Activated B cell treated with CpG ODN at 0.5 μM for 24 hours (primary cell): ENCODE results near the gene CNDP1. TPM values are rescaled to one million over a fixed set of nuclear protein-coding genes. Genes with fewer than 3 reads are reported as not detected.

ENCODE experiments used
- ATAC-seq: fragments of 200-7000 bp; cut with Tn5 transposase; one replicate; pipeline ENCODE4 v1.10.0; 2021; ENCODE audit warnings: low read depth, mild to moderate bottlenecking, moderate library complexity
- CTCF ChIA-PET: fragments of 350-600 bp; sonication (Branson Sonifier 250); formaldehyde crosslinking; loops from one replicate; lab custom pipeline; 2021; ENCODE audit warnings: antibody characterized with exemption; lab: Charles Lee
- POLR2A ChIA-PET: fragments of 350-600 bp; sonication (Branson Sonifier 250); formaldehyde crosslinking; loops from one replicate; lab custom pipeline; 2021; ENCODE audit warnings: antibody characterized with exemption; lab: Charles Lee
- DNase-seq: peaks from one replicate; pipeline ENCODE4 v3.0.0; 2022
- H3K27ac Mint-ChIP-seq: one replicate; pipeline ENCODE4 v1.8.0; 2020; ENCODE audit warnings: mixed read lengths
- H3K27me3 Mint-ChIP-seq: one replicate; pipeline ENCODE4 v1.8.0; 2021; ENCODE audit warnings: mixed read lengths
- H3K36me3 Mint-ChIP-seq: one replicate; pipeline ENCODE4 v1.8.0; 2021; ENCODE audit warnings: low read depth, mixed read lengths
- H3K4me1 Mint-ChIP-seq: one replicate; pipeline ENCODE4 v1.8.0; 2021; ENCODE audit warnings: mixed read lengths
- H3K4me3 Mint-ChIP-seq: one replicate; pipeline ENCODE4 v1.8.0; 2020; ENCODE audit warnings: mild to moderate bottlenecking, mixed read lengths
- H3K9me3 Mint-ChIP-seq: one replicate; pipeline ENCODE4 v1.8.0; 2020; ENCODE audit warnings: mixed read lengths
- intact Hi-C: fragments of 100-400 bp; cut with micrococcal nuclease; formaldehyde crosslinking; loops from one replicate; pipeline ENCODE4 v1.15.1; 2024
- total RNA-seq: library from RNA; stranded (reverse); gene quantifications from 2 replicates; pipeline ENCODE4 v1.2.3, GENCODE V29; 2022
- TF ChIP-seq, protein P1 (sequence below): fragments of 200-600 bp; IDR thresholded peaks from one replicate; pipeline ENCODE4 v1.8.0; 2022; ENCODE audit warnings: antibody characterized with exemption, mild to moderate bottlenecking

CNDP1 gene
- total RNA-seq, 1 donor from 2014 or later, result 0.33 TPM

DNA sequence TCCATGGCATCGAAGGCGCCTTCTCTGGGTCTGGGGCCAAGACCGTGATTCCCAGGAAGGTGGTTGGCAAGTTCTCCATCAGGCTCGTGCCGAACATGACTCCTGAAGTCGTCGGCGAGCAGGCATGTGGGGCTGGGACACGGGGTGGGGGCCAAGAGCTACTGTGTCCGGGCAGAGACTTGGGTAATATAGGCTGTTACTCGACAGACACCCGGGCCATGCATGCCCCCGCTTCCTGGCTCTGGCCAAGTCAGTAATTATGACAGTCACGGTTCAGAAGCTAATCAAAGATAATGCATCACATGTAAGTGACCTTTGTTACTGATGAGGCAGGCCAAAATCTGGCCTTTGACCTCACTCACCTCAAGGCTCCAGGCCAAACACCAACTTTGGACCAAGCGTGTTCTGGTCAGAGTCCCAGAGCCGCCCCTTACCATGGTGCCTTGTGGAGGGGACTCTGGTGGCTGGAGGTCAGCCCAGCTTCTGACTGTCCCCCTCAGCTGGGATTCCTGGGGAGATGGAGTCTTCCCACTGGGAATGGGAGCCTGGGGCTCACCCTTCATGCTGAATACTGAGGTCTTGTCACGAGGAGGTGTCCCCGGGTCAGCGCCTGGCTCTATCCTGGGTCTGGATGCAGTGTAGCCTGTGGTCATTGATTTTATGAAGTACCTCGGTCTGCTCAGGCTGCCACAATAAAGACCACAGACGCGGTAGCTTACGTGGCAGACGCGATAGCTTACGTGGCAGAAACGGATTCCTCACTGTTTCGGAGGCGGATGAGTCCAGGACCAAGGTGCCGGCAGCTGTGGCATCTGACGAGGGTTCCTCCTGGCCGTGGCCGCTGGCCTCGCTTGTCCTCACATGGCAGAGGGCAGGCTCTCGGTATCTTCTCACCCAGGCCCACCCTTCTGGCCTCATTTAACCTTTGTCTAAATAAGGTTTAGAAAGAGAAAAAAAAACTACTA lies 17.7 kb upstream of the CNDP1 start:
- intact Hi-C loops, result no loop called here
- DNase-seq, result no peak
- CTCF ChIA-PET, result no interaction called here
- H3K4me3 Mint-ChIP-seq, result no peak overlapping the region
- no peaks in the 10 kb centered on the region for H3K9me3 Mint-ChIP-seq
- H3K27ac Mint-ChIP-seq, result no peak overlapping the region
- peaks cover 93% of the 10 kb centered on the region for H3K36me3 Mint-ChIP-seq
- POLR2A ChIA-PET, result no interaction called here
- H3K4me1 Mint-ChIP-seq, result no peaks in the 10 kb centered on the region
- ATAC-seq, result no peak
- TF ChIP-seq, protein P1, sequence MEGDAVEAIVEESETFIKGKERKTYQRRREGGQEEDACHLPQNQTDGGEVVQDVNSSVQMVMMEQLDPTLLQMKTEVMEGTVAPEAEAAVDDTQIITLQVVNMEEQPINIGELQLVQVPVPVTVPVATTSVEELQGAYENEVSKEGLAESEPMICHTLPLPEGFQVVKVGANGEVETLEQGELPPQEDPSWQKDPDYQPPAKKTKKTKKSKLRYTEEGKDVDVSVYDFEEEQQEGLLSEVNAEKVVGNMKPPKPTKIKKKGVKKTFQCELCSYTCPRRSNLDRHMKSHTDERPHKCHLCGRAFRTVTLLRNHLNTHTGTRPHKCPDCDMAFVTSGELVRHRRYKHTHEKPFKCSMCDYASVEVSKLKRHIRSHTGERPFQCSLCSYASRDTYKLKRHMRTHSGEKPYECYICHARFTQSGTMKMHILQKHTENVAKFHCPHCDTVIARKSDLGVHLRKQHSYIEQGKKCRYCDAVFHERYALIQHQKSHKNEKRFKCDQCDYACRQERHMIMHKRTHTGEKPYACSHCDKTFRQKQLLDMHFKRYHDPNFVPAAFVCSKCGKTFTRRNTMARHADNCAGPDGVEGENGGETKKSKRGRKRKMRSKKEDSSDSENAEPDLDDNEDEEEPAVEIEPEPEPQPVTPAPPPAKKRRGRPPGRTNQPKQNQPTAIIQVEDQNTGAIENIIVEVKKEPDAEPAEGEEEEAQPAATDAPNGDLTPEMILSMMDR, result no peak
- no peaks in the 10 kb centered on the region for H3K27me3 Mint-ChIP-seq

DNA sequence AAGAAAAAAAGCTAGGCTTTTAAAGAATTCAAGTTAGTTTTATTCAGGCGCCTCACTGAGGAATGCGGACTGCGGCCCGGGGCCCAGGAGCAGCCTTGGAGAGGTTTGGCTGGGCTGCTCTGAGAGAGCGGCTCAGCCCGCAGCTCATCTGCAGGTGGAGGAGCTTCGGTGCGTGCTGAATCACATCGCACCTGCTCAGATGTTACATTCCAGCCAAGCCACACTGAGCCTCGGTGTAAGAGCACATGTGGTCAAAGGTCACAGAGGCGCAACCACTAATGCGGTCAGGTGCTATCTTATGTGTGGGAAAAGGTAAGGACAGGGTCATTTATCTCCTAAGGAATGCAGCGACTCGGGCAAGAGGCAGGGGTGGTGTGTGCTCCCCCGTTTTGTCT lies 17.1 kb upstream of the CNDP1 start:
- H3K27ac Mint-ChIP-seq, result no peak overlapping the region
- H3K36me3 Mint-ChIP-seq, result peaks cover 94% of the 10 kb centered on the region
- ATAC-seq (no peak), DNase-seq (no peak)
- H3K4me3 Mint-ChIP-seq, result no peak overlapping the region
- no peaks in the 10 kb centered on the region for H3K4me1 Mint-ChIP-seq
- intact Hi-C loops, result no loop called here
- H3K9me3 Mint-ChIP-seq, result no peaks in the 10 kb centered on the region
- ChIA-PET POLR2A (no interaction called here), CTCF (no interaction called here)
- no peaks in the 10 kb centered on the region for H3K27me3 Mint-ChIP-seq
- TF ChIP-seq, protein P1, result no peak

DNA sequence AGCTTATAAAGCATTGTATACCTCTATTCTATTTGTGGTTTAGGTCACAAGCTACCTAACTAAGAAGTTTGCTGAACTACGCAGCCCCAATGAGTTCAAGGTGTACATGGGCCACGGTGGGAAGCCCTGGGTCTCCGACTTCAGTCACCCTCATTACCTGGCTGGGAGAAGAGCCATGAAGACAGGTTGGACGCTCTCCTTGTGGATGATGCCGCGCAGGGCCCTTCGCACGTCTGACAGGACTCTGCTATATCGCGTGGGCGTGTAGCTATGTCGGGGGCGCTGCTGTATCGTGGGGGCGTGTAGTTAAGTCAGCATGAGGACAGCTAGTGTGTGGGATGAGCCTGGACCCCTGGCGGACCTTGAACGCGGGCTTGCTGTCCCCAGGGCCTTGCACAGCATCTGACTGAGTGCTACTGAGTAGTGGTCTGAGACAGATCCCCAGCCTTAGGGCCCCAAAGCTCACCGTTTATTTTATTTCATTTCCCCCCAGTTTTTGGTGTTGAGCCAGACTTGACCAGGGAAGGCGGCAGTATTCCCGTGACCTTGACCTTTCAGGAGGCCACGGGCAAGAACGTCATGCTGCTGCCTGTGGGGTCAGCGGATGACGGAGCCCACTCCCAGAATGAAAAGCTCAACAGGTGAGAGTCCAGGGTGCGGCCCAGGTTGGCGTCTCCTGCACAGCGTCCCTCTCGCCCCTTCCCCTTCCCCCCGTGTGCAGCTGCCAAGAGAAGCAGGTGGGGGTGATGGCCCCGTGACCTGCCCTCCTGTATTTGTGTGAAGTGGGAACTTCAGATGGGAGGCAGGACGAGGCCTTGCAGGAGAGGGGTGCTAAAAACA lies 15.6 kb upstream of the CNDP1 start:
- no peak for DNase-seq

DNA sequence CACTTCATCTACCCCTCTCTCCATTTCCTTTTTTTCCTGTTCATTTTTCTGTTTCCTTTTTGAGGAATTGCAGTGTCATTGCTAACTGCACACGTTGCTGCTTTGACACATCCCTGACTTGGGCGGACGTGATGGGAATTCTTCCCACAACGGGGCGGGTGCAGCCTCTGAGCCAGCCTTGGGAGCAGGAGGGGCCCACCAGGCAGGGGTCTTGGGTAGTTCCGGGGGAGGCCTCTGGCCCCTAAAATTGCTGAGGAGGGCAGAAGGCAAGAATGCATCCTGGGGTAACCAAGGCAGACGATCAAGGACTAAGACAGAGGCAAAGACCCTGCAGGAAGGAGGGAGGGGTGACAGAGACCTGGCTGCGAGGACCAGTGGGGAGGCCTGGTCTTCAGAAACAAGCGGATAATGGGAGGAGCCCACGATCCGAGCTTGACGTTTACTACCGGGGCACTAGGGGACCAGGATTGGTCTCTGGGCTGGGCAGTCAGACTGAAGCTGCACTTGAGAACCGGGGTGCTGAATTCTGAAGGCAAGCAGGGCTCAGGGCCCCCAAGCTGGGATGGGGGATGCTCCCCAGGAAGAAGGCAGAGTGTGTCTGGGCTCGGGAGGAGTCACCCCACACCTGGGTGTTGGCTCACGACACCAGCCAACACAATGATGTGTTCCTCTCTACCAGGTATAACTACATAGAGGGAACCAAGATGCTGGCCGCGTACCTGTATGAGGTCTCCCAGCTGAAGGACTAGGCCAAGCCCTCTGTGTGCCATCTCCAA lies 14.8 kb upstream of the CNDP1 start:
- TF ChIP-seq, protein P1, result no peak
- H3K4me1 Mint-ChIP-seq, result peaks cover 4% of the 10 kb centered on the region
- H3K9me3 Mint-ChIP-seq, result no peaks in the 10 kb centered on the region
- no peak for DNase-seq
- intact Hi-C loops, result no loop called here
- H3K27ac Mint-ChIP-seq, result no peak overlapping the region
- ATAC-seq, result no peak
- ChIA-PET CTCF (no interaction called here), POLR2A (no interaction called here)
- no peaks in the 10 kb centered on the region for H3K27me3 Mint-ChIP-seq
- H3K4me3 Mint-ChIP-seq, result no peak overlapping the region
- peaks cover 83% of the 10 kb centered on the region for H3K36me3 Mint-ChIP-seq

More for the DNA sequence above, 15.6 kb upstream of the CNDP1 start:
- intact Hi-C loops, result no loop called here
- no peak overlapping the region for H3K27ac Mint-ChIP-seq
- no peaks in the 10 kb centered on the region for H3K27me3 Mint-ChIP-seq
- TF ChIP-seq, protein P1, result no peak
- ATAC-seq, result no peak
- CTCF ChIA-PET, result no interaction called here
- peaks cover 88% of the 10 kb centered on the region for H3K36me3 Mint-ChIP-seq
- POLR2A ChIA-PET, result no interaction called here
- H3K4me3 Mint-ChIP-seq, result no peak overlapping the region
- H3K4me1 Mint-ChIP-seq, result no peaks in the 10 kb centered on the region
- no peaks in the 10 kb centered on the region for H3K9me3 Mint-ChIP-seq
